Astrocyte (in vitro differentiated cells and primary cell): ENCODE measurements around the gene FLVCR1. TPM values are rescaled to one million over a fixed set of nuclear protein-coding genes. Genes with fewer than 3 reads are reported as not detected.
"Not testable (repeated sequence)": the region's sequence is repeated elsewhere in the genome, so short reads cannot be mapped to it uniquely, and the experiment has no call there.

Experiments used
- DNase-seq: peaks from one replicate; pipeline ENCODE4 v3.0.0-alpha.2; 2010; ENCODE audit warnings: low read depth
- FAIRE-seq: peaks from 2 replicates; lab custom pipeline; 2011; peaks lifted over from hg19 to GRCh38; lab: Jason Lieb, UNC
- H2AFZ ChIP-seq: 2 replicates; pipeline ENCODE4 v1.6.0; 2012; ENCODE audit warnings: low read depth, low read length, inconsistent platforms
- H3K27ac ChIP-seq: 2 replicates; pipeline ENCODE4 v1.5.1; 2011; ENCODE audit warnings: low read depth, low read length, inconsistent platforms
- H3K27me3 ChIP-seq: 2 replicates; pipeline ENCODE4 v1.6.0; 2011; ENCODE audit warnings: low read length, inconsistent platforms; ENCODE audit not compliant: insufficient read depth
- H3K36me3 ChIP-seq: 2 replicates; pipeline ENCODE4 v1.5.1; 2011; ENCODE audit warnings: low read length, inconsistent platforms; ENCODE audit not compliant: insufficient read depth
- H3K4me1 ChIP-seq: 2 replicates; pipeline ENCODE4 v1.5.1; 2011; ENCODE audit warnings: low read length, inconsistent platforms; ENCODE audit not compliant: insufficient read depth
- H3K4me2 ChIP-seq: 2 replicates; pipeline ENCODE4 v1.6.0; 2012; ENCODE audit warnings: low read length, inconsistent platforms
- H3K4me3 ChIP-seq: 2 replicates; pipeline ENCODE4 v1.5.1; 2011; ENCODE audit warnings: low read depth, mild to moderate bottlenecking, low read length, inconsistent platforms; ENCODE audit not compliant: insufficient read depth
- H3K79me2 ChIP-seq: 2 replicates; pipeline ENCODE4 v1.6.0; 2012; ENCODE audit warnings: mild to moderate bottlenecking, low read length, inconsistent platforms; ENCODE audit not compliant: insufficient read depth
- H3K9ac ChIP-seq: 2 replicates; pipeline ENCODE4 v1.6.0; 2012; ENCODE audit warnings: mild to moderate bottlenecking, low read length, inconsistent platforms
- H3K9me3 ChIP-seq: 2 replicates; pipeline ENCODE4 v1.5.1; 2012; ENCODE audit warnings: low read depth, mild to moderate bottlenecking, low read length, inconsistent platforms; ENCODE audit not compliant: insufficient read depth
- H4K20me1 ChIP-seq: 2 replicates; pipeline ENCODE4 v1.6.0; 2012; ENCODE audit warnings: low read length, inconsistent platforms; ENCODE audit not compliant: insufficient read depth
- H3K27ac Mint-ChIP-seq: one replicate; pipeline ENCODE4 v1.8.0; 2021; ENCODE audit warnings: mild to moderate bottlenecking, mixed read lengths; ENCODE audit not compliant: unreplicated experiment
- H3K27me3 Mint-ChIP-seq: one replicate; pipeline ENCODE4 v1.8.0; 2021; ENCODE audit warnings: low read depth, mixed read lengths; ENCODE audit not compliant: unreplicated experiment
- H3K36me3 Mint-ChIP-seq: one replicate; pipeline ENCODE4 v1.8.0; 2021; ENCODE audit warnings: low read depth, mixed read lengths; ENCODE audit not compliant: unreplicated experiment
- H3K4me1 Mint-ChIP-seq: one replicate; pipeline ENCODE4 v1.8.0; 2021; ENCODE audit warnings: low read depth, mixed read lengths; ENCODE audit not compliant: unreplicated experiment
- H3K4me3 Mint-ChIP-seq: one replicate; pipeline ENCODE4 v1.8.0; 2021; ENCODE audit warnings: mild to moderate bottlenecking, moderate library complexity, mixed read lengths; ENCODE audit not compliant: unreplicated experiment
- H3K9me3 Mint-ChIP-seq: one replicate; pipeline ENCODE4 v1.8.0; 2021; ENCODE audit warnings: mild to moderate bottlenecking, mixed read lengths; ENCODE audit not compliant: unreplicated experiment
- EZH2 ChIP-seq: IDR thresholded peaks from 2 replicates; pipeline ENCODE4 v1.6.1; 2012; ENCODE audit warnings: mild to moderate bottlenecking, low read length, inconsistent platforms; ENCODE audit not compliant: insufficient read depth
- total RNA-seq: library from RNA; stranded (reverse); gene quantifications from 2 replicates; pipeline ENCODE4 v1.2.1, GENCODE V29; 2021
- TF ChIP-seq, protein P1 (sequence below): IDR thresholded peaks from 2 replicates; pipeline ENCODE4 v1.5.1; 2011; ENCODE audit warnings: low read depth, mild to moderate bottlenecking, inconsistent platforms, low read length, moderate library complexity; ENCODE audit not compliant: insufficient read depth

The FLVCR1 gene
- total RNA-seq, 1 donor from 2014 or later: 8.1 TPM

DNA sequence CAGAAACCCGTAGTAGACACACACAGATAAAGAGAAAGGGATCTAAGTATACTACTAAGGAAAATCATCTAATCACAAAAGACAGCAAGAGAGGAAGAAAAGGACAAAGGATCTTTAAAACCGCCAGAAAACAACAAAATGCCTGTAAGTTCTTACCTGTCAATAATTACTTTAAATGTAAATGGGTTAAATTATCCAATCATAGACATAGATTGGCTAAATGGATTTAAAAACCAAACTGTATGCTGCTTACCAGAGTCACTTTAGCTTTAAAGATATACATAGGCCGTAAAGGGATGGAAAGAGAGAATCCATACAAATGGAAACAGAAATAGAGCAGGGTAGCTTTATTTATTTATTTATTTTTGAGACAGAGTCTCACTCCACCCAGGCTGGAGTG lies 44.0 kb downstream of the FLVCR1 start:
- no peak for TF ChIP-seq EZH2
- TF ChIP-seq, protein P1, sequence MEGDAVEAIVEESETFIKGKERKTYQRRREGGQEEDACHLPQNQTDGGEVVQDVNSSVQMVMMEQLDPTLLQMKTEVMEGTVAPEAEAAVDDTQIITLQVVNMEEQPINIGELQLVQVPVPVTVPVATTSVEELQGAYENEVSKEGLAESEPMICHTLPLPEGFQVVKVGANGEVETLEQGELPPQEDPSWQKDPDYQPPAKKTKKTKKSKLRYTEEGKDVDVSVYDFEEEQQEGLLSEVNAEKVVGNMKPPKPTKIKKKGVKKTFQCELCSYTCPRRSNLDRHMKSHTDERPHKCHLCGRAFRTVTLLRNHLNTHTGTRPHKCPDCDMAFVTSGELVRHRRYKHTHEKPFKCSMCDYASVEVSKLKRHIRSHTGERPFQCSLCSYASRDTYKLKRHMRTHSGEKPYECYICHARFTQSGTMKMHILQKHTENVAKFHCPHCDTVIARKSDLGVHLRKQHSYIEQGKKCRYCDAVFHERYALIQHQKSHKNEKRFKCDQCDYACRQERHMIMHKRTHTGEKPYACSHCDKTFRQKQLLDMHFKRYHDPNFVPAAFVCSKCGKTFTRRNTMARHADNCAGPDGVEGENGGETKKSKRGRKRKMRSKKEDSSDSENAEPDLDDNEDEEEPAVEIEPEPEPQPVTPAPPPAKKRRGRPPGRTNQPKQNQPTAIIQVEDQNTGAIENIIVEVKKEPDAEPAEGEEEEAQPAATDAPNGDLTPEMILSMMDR: no peak
- Mint-ChIP-seq H3K27me3 (no peaks in the 10 kb centered on the region), H3K36me3 (peaks cover 24% of the 10 kb centered on the region), H3K27ac (no peak overlapping the region), H3K9me3 (peaks cover 23% of the 10 kb centered on the region), H3K4me3 (no peak overlapping the region), H3K4me1 (no peaks in the 10 kb centered on the region)
- H3K79me2 ChIP-seq: no peaks in the 10 kb centered on the region
- H3K9me3 ChIP-seq: peaks cover 5% of the 10 kb centered on the region
- H3K4me1 ChIP-seq: no peaks in the 10 kb centered on the region
- no peak overlapping the region for H3K4me2 ChIP-seq
- no peaks in the 10 kb centered on the region for H4K20me1 ChIP-seq
- DNase-seq (no peak), FAIRE-seq (no peak)
- no peak overlapping the region for H2AFZ ChIP-seq
- no peak overlapping the region for H3K27ac ChIP-seq
- H3K9ac ChIP-seq: no peak overlapping the region
- no peak overlapping the region for H3K4me3 ChIP-seq
- no peaks in the 10 kb centered on the region for H3K27me3 ChIP-seq
- H3K36me3 ChIP-seq: peaks cover 13% of the 10 kb centered on the region

DNA sequence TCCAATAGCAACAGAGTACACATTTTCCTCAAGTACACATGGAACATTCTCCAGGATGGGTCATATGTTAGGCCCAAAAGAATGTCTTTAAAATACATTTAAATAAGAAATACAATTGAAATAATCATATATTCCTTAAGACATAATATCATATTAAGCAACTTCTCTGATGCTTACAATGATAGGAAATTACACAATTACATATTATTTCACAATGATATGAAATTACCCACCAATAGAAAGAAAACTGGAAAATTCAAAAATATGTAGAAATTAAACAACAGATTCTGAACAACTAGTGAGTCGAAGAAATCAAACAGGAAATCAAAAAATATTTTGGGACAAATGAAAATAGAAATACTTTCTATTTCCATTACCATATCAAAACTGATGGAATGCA lies 45.6 kb downstream of the FLVCR1 start:
- Mint-ChIP-seq H3K4me3 (no peak overlapping the region), H3K4me1 (no peaks in the 10 kb centered on the region), H3K27ac (no peak overlapping the region), H3K27me3 (peaks cover 4% of the 10 kb centered on the region), H3K9me3 (peaks cover 23% of the 10 kb centered on the region), H3K36me3 (peaks cover 16% of the 10 kb centered on the region)
- Histone ChIP-seq H3K36me3 (peaks cover 10% of the 10 kb centered on the region), H3K79me2 (no peaks in the 10 kb centered on the region), H2AFZ (no peak overlapping the region), H3K4me3 (no peak overlapping the region), H3K4me2 (no peak overlapping the region), H3K9me3 (peaks cover 5% of the 10 kb centered on the region), H3K27ac (no peak overlapping the region), H4K20me1 (no peaks in the 10 kb centered on the region), H3K4me1 (no peaks in the 10 kb centered on the region), H3K9ac (no peak overlapping the region), H3K27me3 (no peaks in the 10 kb centered on the region)
- DNase-seq (no peak), FAIRE-seq (no peak)
- TF ChIP-seq EZH2: no peak
- TF ChIP-seq, protein P1: no peak

DNA sequence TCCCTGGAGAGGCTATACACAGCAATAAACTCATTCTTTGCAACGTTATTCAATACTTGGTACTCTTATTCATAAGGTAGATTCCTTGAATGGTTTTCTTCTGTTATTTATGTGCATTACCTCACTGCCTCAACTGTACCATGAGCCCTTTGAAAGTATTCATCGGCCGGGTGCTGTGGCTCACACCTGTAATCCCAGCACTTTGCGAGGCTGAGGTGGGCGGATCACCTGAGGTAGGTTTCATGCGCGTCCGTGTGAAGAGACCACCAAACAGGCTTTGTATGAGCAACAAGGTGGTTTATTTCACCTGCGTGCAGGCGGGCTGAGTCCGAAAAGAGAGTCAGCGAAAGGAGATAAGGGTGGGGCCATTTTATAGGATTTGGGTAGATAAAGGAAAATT lies 50.0 kb downstream of the FLVCR1 start:
- H3K36me3 ChIP-seq, H4K20me1 ChIP-seq, H3K4me1 Mint-ChIP-seq, H3K9ac ChIP-seq, H3K27ac Mint-ChIP-seq, H3K27ac ChIP-seq, FAIRE-seq, H3K36me3 Mint-ChIP-seq, H3K4me2 ChIP-seq, DNase-seq, H3K4me1 ChIP-seq, H3K9me3 Mint-ChIP-seq, H3K9me3 ChIP-seq, H3K79me2 ChIP-seq, H3K4me3 Mint-ChIP-seq, H3K4me3 ChIP-seq, H3K27me3 ChIP-seq, H2AFZ ChIP-seq: not testable (repeated sequence)
- peaks cover 14% of the 10 kb centered on the region for H3K27me3 Mint-ChIP-seq
